Ramos (cell line): ENCODE data around the gene MAP6D1.

ENCODE experiments used
- in situ Hi-C: fragments of 300-500 bp; cut with MboI; formaldehyde crosslinking; loops from one replicate; pipeline ENCODE4 v1.14.3; 2022; ENCODE audit warnings: low sequenced_read_pairs; ENCODE audit not compliant: unreplicated experiment

Gene MAP6D1

DNA sequence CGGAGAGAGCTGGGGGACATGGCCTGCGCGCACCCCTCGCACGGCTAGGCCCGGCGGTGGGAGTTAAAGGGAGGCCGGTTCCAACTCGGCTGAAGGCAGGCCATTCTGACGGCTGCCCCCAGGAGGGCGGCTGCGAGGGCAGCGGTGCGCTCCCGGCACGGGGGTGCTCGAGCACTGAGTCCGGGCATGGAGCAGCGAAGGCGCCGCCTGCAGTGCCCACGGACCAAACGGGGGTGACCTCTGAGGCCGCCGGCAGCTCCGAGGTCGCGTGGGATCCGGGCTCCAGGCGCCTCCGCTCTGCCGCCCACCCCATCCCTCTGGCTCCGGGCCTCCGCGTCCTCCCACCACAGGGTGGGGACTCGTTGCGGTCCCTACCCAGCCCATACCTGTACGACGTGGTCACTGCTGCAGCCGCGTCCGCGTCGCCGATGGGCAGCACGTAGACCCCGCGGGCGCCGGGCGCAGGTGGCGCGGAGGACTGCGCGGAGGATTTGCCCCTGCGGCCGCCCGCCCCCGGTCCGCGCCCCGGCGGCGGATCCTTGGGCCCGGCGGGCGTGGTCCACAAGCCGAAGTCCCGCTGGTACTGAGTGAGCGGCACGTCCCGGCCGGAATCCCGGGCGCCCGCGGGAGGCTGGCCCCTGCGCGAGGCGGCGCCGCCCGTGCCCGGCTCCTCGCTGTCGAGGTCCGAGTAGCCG, 469 bp downstream of the MAP6D1 start:
- in situ Hi-C loops: no loop called here

DNA sequence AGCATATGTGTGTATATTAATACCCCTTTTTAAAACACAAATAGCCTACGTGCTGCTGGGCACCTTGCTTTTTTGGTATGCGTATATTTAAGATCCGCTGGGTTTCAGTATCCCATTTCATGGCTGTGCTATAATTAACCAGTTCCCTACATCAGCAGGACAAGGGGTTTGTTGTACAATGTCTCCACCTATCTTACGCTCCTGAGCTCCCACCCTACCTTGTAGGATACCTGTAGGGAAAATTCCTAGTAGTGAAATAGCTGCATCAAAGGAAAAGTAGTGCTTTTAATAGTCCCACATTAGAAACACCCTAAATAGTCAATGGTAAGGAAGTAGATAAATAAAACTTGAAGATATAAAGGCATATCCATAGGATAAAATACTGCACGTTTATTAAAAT, 1.4 kb downstream of the MAP6D1 start:
- in situ Hi-C loops: no loop called here

DNA sequence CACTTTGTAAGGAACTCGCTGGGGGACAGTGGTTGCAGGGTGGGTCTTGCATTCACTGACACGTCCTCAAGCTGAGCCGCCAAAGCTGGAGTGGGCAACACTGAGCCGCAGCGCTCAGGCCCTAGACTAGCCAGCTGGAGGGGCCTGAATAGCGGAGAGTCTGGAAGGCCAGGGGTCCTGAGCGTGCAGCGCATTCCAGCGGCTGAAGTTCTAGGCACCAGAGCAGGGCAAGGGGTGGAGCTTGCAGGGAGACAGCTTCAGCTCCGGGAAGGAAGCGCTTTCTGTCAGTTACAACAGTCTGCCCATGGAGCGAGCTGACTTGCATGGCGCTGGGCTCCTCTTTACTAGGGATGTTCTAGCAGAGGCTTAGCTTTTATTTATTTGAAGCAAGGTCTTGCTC, 2.7 kb downstream of the MAP6D1 start:
- in situ Hi-C loops: no loop called here

DNA sequence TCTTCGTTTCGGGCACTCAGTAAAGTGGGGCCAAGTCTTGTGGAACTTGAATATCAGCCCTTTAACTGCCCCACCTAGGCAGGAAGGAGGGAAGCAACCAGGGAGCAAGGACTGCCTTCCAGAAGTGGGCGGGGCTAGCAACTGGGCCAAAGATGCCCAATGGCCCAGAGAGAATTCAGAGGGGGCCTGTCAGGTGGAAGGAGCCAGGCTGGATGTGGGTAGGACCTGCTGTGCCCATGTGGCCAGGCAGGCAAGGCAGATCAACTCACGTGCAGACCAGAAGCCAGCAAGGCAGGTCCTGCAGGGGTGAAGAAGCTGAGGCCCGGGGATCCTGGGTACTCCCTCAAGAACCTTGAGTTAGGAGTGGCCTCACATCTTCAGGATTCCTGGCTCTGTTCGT, 5.5 kb downstream of the MAP6D1 start:
- in situ Hi-C loops: no loop called here

DNA sequence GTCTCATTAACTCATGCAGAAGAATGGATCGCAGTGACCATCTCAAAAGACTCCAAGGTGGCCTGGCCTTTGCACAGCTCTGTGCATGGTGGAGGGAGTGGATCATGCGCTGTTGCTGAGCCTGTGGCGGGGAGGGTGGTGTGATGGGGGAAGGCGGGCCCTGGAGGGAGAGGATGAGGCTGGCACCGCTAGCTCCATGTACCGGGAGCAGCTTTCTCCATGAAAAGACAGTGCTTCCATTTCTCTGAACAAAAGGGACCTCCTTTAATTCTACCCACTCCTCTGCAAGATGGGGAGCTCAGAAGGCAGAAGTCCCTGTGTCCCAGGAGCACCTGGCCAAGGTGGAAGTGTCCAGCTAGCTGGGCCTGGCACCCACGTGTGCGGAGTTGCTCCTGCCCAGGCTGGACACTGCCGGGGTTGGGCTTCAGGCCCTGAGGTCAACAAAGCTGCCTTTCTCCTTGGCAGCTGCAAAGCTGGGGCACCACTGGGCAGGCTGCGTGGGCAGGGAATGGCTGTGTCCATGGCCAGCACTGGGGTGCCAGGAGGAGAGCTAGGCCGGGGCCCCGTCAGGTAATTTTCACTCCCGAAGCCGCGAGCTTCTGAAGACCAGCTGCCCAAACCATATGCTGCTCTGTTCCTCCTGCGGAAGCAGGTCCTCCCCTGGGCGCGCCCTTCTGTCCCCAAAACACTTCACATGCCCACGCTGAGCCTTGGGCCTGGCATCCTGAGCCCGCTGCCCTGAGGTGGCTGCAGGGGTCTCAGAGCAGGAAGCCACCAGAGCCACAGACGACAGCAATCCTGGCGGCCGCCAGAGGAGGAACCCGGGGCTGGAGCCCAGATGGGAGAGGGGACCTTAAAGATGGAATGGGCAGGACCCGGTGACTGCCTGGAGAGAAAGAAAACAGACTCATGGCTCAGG, 6.4 kb downstream of the MAP6D1 start:
- in situ Hi-C loops: no loop called here

DNA sequence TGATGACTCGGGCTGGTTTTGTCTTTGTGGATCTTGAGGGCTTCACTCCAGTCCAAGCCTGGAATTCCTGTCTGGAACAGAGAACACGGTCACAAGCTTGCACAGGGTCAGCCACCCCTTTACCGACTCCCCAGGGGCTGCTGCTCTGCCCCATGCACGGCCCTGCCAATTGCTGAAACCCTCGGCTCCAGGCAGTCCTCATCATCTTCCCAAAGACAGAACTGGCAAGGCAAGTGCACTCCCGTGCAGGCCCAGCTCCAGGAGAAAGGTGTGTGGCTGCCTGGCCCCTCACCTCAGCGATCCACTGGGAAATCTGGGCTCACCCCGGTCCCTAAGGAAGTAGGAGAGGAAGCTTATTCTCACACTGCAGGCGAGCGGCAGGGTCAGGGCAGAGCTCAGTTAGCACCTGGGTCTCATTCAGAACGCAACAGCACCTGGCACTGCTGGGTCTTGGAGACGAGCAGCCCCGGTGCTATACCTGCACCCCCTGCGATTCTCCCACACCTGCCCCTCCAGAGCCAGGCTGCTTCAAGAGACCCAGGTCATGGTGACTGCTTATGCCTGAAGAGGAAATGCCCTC, 7.2 kb downstream of the MAP6D1 start:
- in situ Hi-C loops: no loop called here

DNA sequence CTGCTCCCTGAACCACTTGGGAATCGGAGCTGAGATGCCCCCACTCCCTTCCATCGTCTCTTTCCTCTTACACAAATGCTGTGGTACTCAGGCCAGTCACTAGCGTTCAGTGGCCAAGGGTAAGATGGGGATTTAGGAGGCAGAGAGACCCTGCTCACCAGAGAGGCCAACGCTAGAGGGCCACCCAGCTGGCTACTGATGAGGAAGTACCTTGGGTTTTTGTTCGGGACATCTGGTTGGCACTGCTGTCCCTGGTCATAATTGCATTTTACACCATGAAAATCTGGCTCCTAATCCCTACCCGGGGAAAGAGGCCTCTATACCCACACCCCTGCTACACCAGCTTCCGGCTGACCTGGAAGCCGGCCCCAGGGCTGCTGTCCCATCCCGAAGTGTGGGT, 7.7 kb downstream of the MAP6D1 start:
- in situ Hi-C loops: no loop called here

DNA sequence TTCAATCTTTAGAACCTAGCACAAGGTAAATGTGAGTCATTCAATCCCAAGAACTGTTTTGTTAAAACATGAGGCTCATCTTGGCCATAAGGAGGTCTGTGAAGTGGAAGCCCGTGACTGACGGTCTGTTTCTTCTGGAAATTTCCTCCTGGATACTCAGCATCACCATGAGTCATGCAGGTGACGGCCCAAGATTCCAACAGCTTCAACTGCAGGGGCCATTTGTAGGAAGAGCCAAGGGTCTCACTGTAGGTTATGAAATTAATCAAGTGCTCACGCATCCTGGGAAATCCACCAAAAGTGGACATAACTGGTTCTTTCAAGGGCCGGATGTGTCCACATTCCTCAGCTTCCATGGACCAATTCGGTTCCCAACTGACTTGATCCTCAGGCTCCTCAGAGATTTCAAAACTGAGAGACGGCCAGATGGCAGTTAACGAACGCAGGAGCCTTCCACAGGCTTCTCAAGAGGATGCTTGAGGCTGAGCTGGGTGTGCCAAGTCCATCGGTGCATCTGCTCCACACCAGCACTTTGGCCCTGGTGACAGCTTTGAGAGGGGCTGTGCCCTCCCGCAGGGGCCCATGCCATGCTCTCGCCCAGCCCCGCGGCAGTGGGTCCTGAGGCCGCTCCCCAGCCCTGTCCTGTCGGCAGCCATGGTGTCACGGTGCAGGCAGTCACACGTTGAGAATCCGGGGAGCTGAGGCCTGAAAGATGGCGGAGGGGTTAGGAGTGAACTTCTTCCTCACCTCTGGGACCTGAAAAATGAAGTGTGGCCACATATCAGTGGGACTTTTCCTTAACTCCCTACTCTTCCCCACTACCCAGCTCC, 8.5 kb downstream of the MAP6D1 start:
- in situ Hi-C loops: no loop called here

DNA sequence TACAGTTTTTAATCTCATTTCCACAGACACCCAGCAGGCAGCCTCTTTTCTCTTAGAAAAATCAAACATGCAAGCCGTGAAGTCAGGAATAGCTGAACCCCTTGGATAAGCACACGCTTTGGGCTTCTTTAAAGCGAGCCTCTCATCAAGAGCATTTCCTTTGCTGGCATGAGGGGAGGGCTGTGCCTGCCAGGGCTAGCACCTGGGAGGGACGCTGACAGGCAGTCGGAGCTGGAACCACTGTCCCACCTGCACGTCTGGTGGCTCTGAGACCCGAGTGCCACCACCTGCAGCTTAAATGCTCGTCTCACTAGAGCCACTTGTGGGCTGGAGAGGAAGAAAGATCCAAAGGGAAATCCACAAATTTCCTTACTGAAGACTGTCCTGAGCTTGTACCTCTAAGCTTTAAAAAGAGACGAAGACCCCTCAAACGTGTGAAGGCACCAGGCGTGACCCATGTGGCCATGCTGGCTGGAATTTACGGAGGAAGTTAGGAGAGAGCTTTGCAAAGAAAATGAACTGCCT, 9.4 kb downstream of the MAP6D1 start:
- in situ Hi-C loops: no loop called here

DNA sequence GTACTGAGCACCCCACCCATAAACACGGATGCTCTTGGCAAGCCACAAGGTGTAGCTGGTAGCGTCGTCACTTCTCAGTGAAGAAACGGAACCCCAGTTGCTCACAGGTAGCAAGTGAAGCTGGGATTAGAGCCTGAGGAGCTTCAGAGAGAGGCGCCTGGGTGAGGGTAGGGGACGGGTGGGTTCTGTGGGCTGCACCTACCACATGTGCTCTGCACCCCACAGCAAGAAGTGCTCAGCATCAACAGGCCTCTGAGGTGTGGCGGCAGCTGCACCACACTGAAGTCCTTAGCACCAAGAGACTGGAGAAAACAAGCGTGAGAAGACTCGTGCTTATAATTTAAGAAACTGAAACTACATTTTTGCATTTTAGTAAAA, 9.8 kb downstream of the MAP6D1 start:
- in situ Hi-C loops: no loop called here

DNA sequence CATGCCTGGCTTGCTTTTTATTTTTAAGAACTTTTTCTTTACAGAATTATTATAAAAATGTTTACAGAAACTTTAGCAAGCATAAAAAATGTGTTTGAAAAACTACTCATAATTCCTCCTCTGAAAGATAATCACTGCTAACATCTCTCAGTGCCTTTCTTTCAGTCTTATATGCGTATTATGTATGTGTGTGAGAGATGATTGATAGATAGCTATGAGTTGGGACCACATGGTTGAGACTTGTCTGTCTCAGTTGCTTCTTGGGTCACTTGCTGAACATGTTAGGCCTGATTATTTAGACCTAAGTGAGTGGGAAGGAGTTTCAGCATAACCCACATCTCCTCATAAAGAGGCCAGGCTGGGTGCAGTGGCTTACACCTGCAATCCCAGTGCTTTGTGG, 11.1 kb downstream of the MAP6D1 start:
- in situ Hi-C loops: no loop called here

DNA sequence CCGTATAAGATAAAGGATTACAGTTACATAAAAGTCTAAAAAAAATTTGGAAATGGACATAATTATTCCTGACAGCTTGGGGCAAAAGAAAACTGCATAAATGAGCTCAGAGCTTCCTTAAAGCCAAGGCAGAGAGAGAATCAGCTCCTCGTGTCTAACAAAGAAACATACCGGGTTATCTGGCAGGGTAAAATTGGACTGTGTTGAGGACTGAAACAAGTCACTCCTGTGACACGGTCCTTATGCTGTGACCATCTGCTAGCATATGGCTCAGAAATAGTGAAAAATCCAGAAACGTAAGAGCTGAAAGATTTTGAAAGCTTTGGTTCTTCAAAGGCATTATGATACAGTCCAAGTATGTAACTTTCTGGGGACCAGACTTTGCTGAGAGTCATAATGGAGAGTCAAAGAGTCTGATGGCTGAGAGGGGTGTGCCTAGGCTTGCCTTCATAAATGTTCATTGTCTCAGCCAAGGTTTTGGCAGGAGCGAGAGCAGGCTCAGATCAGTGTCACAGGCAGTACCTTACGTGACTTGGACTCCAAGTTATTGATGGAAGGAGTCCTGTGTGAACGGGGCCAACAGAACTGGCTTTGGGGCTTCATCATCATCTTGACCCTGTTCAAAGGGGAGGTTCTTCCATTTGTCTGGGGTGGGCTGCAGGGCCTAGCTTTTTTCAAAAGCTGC, 12.5 kb downstream of the MAP6D1 start:
- in situ Hi-C loops: no loop called here

DNA sequence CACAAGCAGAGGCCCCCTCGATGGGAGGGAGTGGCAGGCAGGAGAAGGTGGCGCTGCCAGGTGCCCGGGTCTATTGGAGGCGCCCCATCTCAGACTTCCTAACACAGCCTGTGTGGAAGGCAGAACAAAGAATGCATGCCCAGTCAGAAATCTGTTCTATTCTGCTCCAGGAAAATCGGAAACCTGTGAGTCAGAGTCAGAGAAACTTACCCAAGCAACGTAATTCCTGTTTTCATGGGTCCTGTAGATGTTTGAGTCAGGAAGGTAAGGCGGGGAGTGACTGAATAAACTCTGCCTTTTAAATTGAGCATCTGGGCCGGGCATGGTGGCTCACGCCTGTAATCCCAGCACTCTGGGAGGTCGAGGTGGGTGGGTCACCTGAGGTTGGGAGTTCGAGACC, 13.7 kb downstream of the MAP6D1 start:
- in situ Hi-C loops: no loop called here

DNA sequence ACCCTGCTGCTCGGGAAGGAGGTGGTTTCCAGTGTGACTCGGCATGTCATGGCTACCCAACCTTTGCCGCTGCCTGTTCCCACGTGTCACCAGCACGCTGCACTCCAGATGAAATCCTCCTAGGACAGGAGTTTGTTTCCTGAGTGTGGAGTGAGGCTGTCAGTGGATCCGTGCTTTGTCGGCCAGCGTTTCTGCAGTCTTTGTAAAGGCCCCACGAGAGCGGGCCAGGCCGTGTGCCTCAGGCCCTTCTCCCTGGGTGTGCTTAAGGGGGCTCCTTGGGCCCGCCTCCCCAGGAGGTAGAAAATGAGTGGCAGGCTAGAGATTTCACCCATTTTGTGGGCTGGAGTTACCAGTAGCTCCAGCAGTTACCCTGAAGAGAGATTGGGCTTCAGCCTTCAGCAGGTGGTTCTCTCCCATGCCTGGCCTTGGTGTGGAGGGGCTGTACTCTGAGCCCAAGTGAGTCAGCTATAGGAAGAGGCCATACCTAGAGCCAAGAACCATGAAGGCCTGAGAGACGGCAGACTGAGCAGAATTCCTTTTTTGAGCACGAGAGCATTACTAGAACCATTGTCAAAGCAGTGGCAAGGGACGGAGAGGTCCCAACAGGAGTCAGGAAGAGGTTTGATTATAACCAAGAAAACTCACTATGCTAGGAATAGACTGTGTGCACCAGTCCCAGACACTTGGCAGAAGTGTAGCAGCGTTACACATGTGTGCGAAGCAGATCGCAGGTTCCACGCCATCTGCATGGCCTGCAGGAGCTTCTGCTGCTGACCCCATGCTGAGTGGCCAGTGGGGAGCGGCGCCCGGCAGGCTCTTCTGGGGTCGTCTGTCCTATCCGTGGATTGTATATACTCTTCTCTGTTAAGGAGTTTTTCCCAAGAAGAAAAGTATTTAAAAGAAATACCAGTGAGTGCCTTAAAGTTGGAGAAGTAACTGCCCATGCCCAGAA, 14.5 kb downstream of the MAP6D1 start:
- in situ Hi-C loops: no loop called here

DNA sequence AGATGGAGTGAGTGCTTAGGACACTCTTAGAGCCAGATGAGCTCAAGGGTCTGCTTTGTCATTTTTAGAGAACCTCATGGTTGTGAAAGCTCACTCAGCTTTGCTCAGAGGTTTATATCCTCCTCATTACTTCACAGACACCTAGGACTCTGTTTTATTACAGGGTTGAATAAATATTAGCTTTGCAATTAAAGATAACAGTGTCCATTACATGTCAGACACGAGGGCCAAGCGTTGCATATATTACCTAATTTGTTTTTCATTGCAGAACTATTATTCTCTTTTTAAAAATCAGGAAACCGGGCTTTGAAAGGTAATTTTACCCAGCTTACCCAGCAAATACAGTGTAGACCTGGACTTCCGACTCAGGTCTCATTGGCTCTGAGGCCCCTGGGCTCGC, 16.1 kb downstream of the MAP6D1 start:
- in situ Hi-C loops: no loop called here

DNA sequence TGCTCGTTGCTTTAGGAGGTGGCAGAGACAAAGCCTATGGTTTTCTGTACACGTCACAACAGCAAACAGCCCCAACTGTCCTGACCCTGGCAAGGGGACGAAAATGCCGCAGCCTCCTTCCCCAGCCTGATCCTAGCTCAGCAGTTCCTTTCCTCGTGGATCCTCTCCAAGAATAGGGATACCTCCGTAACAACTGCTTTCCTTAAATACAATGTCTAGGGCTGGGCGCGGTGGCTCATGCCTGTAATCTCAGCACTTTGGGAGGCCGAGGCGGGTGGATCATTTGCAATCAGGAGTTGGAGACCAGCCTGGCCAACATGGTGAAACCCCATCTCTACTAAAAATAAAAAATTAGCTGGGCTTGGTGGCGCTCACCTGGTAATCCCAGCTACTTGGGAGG, 17.0 kb downstream of the MAP6D1 start:
- in situ Hi-C loops: no loop called here

DNA sequence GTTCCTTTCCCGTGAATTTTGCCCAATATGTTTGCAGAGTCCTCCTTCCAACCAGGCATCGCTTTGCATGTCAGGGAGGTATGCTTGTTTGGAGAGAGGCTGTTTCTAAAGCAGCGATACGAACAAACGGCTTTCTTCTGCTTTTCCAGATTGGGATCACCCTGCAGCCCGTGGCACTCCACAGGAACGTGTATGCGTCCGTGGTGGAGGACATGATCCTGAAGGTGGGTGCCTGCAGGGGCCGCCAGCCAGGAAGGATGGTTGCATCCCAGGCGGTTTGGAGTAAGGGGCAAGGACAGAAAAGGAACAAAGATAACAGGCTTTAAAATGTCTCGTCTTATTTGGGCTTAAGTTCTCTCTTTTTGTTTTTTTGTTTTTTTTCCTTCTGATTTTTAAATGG, 17.5 kb downstream of the MAP6D1 start:
- in situ Hi-C loops: no loop called here

DNA sequence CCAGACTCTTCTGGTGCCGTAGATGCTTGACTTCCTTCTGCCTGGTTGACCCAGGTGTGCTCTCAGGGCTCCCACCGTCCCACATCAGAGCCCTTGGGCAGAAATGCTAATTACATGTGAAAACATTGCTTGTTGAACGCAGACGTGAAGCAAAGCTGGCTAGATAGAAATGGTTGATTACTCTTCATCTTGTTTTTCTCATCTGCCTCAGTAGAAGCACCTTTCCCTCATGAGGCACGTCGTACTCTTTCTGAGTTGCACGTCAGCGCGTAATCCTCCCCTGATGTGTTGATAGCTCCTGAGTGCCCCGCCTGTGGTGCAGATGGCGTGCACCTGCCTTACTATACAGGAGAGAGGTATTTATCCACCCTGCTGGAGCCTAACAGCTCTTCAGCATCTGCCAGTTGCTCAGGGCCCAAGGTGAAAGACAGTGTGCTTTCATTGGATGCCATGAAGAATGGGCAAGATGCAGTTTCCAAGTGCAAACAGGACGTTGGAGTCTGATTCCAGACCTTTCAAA, 18.1 kb downstream of the MAP6D1 start:
- in situ Hi-C loops: no loop called here
